Smooth muscle cell (in vitro differentiated cells): ENCODE data around the gene ADPRH. TPM values are rescaled to one million over a fixed set of nuclear protein-coding genes. Genes with fewer than 3 reads are reported as not detected.

Experiments used
- DNase-seq: peaks from one replicate; lab custom pipeline; 2025; ENCODE audit not compliant: unreplicated experiment; lab: John Stamatoyannopoulos, UW
- H2AFZ ChIP-seq: fragments of 200-600 bp; sonication (generic); 2 replicates; pipeline ENCODE4 v1.6.0; 2016; ENCODE audit warnings: antibody characterized with exemption, low read depth, mild to moderate bottlenecking
- H3F3A ChIP-seq: fragments of 200-600 bp; sonication (generic); 2 replicates; pipeline ENCODE4 v1.6.0; 2017; ENCODE audit warnings: antibody characterized with exemption, low read depth
- H3K27ac ChIP-seq: fragments of 200-600 bp; sonication (generic); 2 replicates; pipeline ENCODE4 v1.5.1; 2016; ENCODE audit warnings: low read depth, mild to moderate bottlenecking
- H3K27me3 ChIP-seq: fragments of 200-600 bp; sonication (generic); 2 replicates; pipeline ENCODE4 v1.6.1; 2016; ENCODE audit warnings: low read depth, mild to moderate bottlenecking
- H3K36me3 ChIP-seq: fragments of 200-600 bp; sonication (generic); 2 replicates; pipeline ENCODE4 v1.5.1; 2016; ENCODE audit warnings: low read depth
- H3K4me1 ChIP-seq: fragments of 200-600 bp; sonication (generic); 2 replicates; pipeline ENCODE4 v1.5.1; 2016; ENCODE audit warnings: low read depth
- H3K4me2 ChIP-seq: fragments of 200-600 bp; sonication (generic); 2 replicates; pipeline ENCODE4 v1.6.0; 2016; ENCODE audit warnings: mild to moderate bottlenecking
- H3K4me3 ChIP-seq: fragments of 200-600 bp; sonication (generic); 2 replicates; pipeline ENCODE4 v1.5.1; 2016; ENCODE audit warnings: mild to moderate bottlenecking
- H3K79me2 ChIP-seq: fragments of 200-600 bp; sonication (generic); 2 replicates; pipeline ENCODE4 v1.6.0; 2016; ENCODE audit warnings: low read depth, mild to moderate bottlenecking
- H3K9ac ChIP-seq: fragments of 200-600 bp; sonication (generic); 2 replicates; pipeline ENCODE4 v1.6.0; 2016; ENCODE audit warnings: low read depth
- H3K9me3 ChIP-seq: fragments of 200-600 bp; sonication (generic); replicated peaks from 2 replicates; pipeline ENCODE4 v1.5.1; 2016; ENCODE audit warnings: low read depth
- H4K20me1 ChIP-seq: fragments of 200-600 bp; sonication (generic); 2 replicates; pipeline ENCODE4 v1.6.0; 2016; ENCODE audit warnings: low read depth
- WGBS: methylation state at CpG from one replicate; pipeline ENCODE4 v1.1.7; 2016; ENCODE audit warnings: low lambda C conversion rate; 5-methylcytosine and 5-hydroxymethylcytosine counted together
- polyA plus RNA-seq: library from polyadenylated mRNA; unstranded; fragments of >200 nt; fragmentation: Nextera tagmentation; extraction: Ambion mirVana; gene quantifications from 2 replicates; pipeline ENCODE4 v1.2.1, GENCODE V29; 2016
- total RNA-seq: library from RNA; depleted of rRNA; stranded (reverse); fragments of >200 nt; gene quantifications from 2 replicates; pipeline ENCODE4 v1.2.3, GENCODE V29; 2014
- TF ChIP-seq, protein P1 (sequence below): fragments of 200-600 bp; sonication (generic); IDR thresholded peaks from 2 replicates; pipeline ENCODE4 v1.5.1; 2017; ENCODE audit warnings: borderline replicate concordance, mild to moderate bottlenecking, antibody characterized with exemption; ENCODE audit not compliant: insufficient read depth, poor library complexity, severe bottlenecking

Gene ADPRH
- total and polyA plus RNA-seq, 2 experiments from 2014 or later: 1.3 to 2.9 TPM

DNA sequence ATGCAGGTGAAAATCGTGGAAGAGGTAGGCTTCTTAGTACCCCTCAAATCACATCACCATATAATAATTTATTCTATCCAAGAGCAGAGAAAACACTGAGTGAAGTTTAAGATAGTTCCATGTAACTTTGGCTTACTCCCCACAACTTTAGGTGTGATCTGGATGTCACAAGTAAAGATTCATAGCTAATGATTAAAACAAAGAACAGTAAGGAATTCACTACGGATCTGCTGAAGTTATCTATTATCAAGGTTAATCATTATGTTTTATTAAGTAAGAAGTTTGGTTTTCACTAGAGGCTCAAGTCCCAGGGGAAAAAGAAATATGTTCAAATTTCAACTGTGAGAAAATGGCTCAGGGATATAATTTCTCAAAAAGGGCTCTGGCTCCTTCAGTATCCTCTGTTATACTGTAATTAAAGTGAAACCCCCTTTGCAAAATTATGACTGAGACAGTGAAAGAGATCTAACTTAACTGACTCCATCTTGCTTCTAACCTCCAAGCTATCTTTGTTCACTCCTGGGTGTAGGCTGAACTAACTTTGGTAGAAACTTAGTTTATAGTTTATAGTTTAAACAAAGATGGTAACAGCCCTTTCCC lies 37.0 kb upstream of the ADPRH start:
- no peaks in the 10 kb centered on the region for H3K79me2 ChIP-seq
- H4K20me1 ChIP-seq: no peaks in the 10 kb centered on the region
- TF ChIP-seq, protein P1, sequence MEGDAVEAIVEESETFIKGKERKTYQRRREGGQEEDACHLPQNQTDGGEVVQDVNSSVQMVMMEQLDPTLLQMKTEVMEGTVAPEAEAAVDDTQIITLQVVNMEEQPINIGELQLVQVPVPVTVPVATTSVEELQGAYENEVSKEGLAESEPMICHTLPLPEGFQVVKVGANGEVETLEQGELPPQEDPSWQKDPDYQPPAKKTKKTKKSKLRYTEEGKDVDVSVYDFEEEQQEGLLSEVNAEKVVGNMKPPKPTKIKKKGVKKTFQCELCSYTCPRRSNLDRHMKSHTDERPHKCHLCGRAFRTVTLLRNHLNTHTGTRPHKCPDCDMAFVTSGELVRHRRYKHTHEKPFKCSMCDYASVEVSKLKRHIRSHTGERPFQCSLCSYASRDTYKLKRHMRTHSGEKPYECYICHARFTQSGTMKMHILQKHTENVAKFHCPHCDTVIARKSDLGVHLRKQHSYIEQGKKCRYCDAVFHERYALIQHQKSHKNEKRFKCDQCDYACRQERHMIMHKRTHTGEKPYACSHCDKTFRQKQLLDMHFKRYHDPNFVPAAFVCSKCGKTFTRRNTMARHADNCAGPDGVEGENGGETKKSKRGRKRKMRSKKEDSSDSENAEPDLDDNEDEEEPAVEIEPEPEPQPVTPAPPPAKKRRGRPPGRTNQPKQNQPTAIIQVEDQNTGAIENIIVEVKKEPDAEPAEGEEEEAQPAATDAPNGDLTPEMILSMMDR: no peak
- H3K9ac ChIP-seq: no peak overlapping the region
- no peaks in the 10 kb centered on the region for H3K9me3 ChIP-seq
- H3F3A ChIP-seq: no peaks in the 10 kb centered on the region
- H3K4me1 ChIP-seq: no peaks in the 10 kb centered on the region
- H3K27ac ChIP-seq: no peak overlapping the region
- no peak for DNase-seq
- 87% methylated on average over 2 of the region's 2 CpGs for WGBS
- no peak overlapping the region for H3K4me3 ChIP-seq
- no peaks in the 10 kb centered on the region for H3K27me3 ChIP-seq
- no peaks in the 10 kb centered on the region for H3K36me3 ChIP-seq
- H2AFZ ChIP-seq: no peak overlapping the region
- no peak overlapping the region for H3K4me2 ChIP-seq

DNA sequence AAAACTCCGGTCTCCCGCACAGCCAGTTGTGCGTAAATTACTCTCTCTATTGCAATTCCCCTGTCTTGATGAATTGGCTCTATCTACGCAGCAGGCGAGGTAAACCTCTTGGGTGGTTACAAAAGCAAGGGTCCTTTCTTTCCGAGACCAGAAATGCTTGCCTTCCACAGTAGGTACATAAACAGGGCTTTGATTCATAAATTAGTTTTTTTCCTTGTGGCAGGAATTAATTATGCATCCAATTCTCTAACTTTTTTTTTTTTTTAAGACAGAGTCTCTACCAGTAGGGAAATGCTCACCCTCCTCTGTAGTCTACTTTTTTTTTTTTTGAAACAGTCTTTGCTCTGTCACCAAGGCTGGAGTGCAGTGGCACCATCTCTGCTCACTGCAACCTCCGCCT lies 36.1 kb upstream of the ADPRH start:
- H3K79me2 ChIP-seq: no peaks in the 10 kb centered on the region
- no peaks in the 10 kb centered on the region for H4K20me1 ChIP-seq
- no peak overlapping the region for H3K4me2 ChIP-seq
- no peaks in the 10 kb centered on the region for H3K4me1 ChIP-seq
- no peaks in the 10 kb centered on the region for H3F3A ChIP-seq
- TF ChIP-seq, protein P1: no peak
- no peak for DNase-seq
- no peak overlapping the region for H3K9ac ChIP-seq
- H3K9me3 ChIP-seq: no peaks in the 10 kb centered on the region
- no peak overlapping the region for H3K4me3 ChIP-seq
- no peak overlapping the region for H2AFZ ChIP-seq
- no peaks in the 10 kb centered on the region for H3K27me3 ChIP-seq
- no peaks in the 10 kb centered on the region for H3K36me3 ChIP-seq
- H3K27ac ChIP-seq: no peak overlapping the region
- WGBS: 92% methylated on average over 7 of the region's 7 CpGs

DNA sequence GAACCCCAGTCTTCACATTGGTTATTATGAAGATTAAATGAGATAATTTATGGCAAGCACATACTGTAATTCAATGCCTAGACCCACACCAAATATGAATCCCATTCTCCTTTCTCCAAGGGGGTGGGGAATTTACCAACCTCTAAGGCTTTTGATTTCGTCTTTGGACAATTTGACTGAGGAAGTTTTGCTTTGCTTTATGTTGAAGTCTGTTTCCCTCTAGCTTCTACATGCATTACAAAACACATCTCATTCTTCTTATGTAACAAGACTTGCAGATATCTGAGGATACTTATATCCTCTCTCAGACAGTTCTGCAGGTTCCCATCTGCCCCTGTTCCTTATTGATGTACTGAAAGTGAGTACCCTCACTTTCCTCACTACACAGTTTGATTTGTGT lies 32.1 kb upstream of the ADPRH start:
- 82% methylated on average over 1 of the region's 1 CpG for WGBS
- Histone ChIP-seq H3K4me2 (no peak overlapping the region), H2AFZ (no peak overlapping the region), H3K9ac (no peak overlapping the region), H3K36me3 (no peaks in the 10 kb centered on the region), H3K79me2 (no peaks in the 10 kb centered on the region), H4K20me1 (no peaks in the 10 kb centered on the region), H3F3A (no peaks in the 10 kb centered on the region), H3K27me3 (no peaks in the 10 kb centered on the region), H3K4me3 (no peak overlapping the region), H3K27ac (no peak overlapping the region), H3K4me1 (no peaks in the 10 kb centered on the region), H3K9me3 (no peaks in the 10 kb centered on the region)
- no peak for DNase-seq
- TF ChIP-seq, protein P1: no peak

DNA sequence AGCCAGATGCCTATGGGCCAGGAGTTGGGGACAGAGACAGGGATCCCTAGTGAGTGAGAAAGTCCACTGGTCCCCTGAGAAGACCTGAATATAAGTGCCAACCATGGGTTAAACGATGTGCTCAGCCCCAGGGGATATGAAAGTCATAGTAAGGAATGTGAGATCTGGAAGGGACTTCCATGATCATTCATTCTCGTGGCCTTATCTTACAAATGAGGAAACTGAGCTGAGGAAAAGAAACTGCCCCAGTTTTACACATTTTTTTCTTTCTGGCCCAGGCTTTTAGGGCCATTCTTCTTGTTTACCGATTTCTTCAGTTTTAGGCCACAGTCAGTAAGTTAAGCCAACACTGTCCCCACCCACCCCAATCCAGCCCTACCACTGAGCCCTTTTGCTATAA lies 31.0 kb upstream of the ADPRH start:
- H3K4me3 ChIP-seq: no peak overlapping the region
- DNase-seq: no peak
- 26% methylated on average over 3 of the region's 3 CpGs for WGBS
- TF ChIP-seq, protein P1: no peak
- no peak overlapping the region for H3K4me2 ChIP-seq
- H3K4me1 ChIP-seq: no peaks in the 10 kb centered on the region
- H3K27me3 ChIP-seq: no peaks in the 10 kb centered on the region
- H3F3A ChIP-seq: no peaks in the 10 kb centered on the region
- no peak overlapping the region for H3K9ac ChIP-seq
- no peaks in the 10 kb centered on the region for H3K9me3 ChIP-seq
- no peaks in the 10 kb centered on the region for H3K36me3 ChIP-seq
- H4K20me1 ChIP-seq: no peaks in the 10 kb centered on the region
- no peaks in the 10 kb centered on the region for H3K79me2 ChIP-seq
- H2AFZ ChIP-seq: no peak overlapping the region
- no peak overlapping the region for H3K27ac ChIP-seq
